GM18858 (cell line): ENCODE data around the gene SLC40A1.

ENCODE experiments used
- ATAC-seq: cut with Tn5 transposase; IDR thresholded peaks from one replicate; pipeline ENCODE4 v1.9.1; 2021; ENCODE audit not compliant: unreplicated experiment

SLC40A1 gene

GRCh38 chr2:189517847-189518535 is 62.6 kb downstream of the SLC40A1 start:
- no peak for ATAC-seq

- no peak for ATAC-seq
Measured at GRCh38 chr2:189516546-189516945, 64.0 kb downstream of the SLC40A1 start.

GRCh38 chr2:189515264-189515663 is 65.3 kb downstream of the SLC40A1 start:
- ATAC-seq, result no peak

- ATAC-seq, result no peak
Measured at GRCh38 chr2:189514104-189514503, 66.5 kb downstream of the SLC40A1 start.

- ATAC-seq, result no peak
Measured at GRCh38 chr2:189512879-189513278, 67.7 kb downstream of the SLC40A1 start.

GRCh38 chr2:189511960-189512319 is 68.6 kb downstream of the SLC40A1 start:
- no peak for ATAC-seq

GRCh38 chr2:189511210-189511959 is 69.2 kb downstream of the SLC40A1 start:
- ATAC-seq, result no peak
